ENCODE measurements around the gene RFC2.

GRCh38 chr7:74187915-74188675 lies 66.1 kb downstream of the RFC2 start:
- TF ChIP-seq CTCF (IDR thresholded peaks at IDR 0.05; ENCODE audit: low read depth, low read length, poor library complexity, severe bottlenecking), result no peak
- no peak for TF ChIP-seq EZH2phosphoT487 (IDR thresholded peaks at IDR 0.05; ENCODE audit: borderline replicate concordance, low read length)
